ENCODE data around the gene DNALI1. TPM values are rescaled to one million over a fixed set of nuclear protein-coding genes. Genes with fewer than 3 reads are reported as not detected.

The DNALI1 gene
- total and polyA plus RNA-seq, 2 experiments from 2014 or later: 5.4 to 25.6 TPM

DNA sequence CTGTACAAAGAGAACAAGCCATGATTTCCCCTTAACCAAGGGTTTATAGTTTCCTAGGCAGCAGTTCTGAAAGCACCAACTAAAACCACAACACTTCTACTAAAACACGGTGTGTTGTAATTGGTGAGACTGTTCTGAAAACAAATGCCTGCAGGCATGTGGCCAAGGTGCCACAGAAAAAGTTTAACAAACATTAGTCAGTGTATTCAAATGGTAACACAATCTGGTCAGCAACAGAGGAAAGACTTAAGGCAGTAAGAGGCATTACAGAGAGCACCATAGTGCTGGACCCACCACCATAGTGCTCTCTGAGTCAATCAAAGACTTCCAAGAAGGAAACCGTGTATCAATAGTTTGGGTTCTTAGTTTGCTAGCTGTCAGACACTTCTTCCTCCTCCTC is 19.4 kb upstream of the DNALI1 start:
- Mint-ChIP-seq H3K27me3 (ENCODE audit: insufficient read depth, low read depth, poor library complexity) (peaks cover 3% of the 10 kb centered on the region), H3K9me3 (no peaks in the 10 kb centered on the region), H3K27ac (no peak overlapping the region), H3K4me3 (no peak overlapping the region), H3K36me3 (ENCODE audit: low read depth) (peaks cover 49% of the 10 kb centered on the region), H3K4me1 (no peaks in the 10 kb centered on the region)
- Histone ChIP-seq H3K27ac (ENCODE audit: low read depth) (no peak overlapping the region), H3K4me3 (no peak overlapping the region), H2AFZ (no peak overlapping the region), H3F3A (replicated peaks; ENCODE audit: low read depth) (no peaks in the 10 kb centered on the region), H3K36me3 (ENCODE audit: insufficient read depth) (peaks cover 4% of the 10 kb centered on the region), H3K79me2 (replicated peaks; ENCODE audit: insufficient read depth) (peaks cover under 1% of the 10 kb centered on the region; the same call in 1 of the 2 replicates), H3K9me2 (ENCODE audit: insufficient read depth) (no peaks in the 10 kb centered on the region), H3K27me3 (ENCODE audit: insufficient read depth) (no peaks in the 10 kb centered on the region), H4K20me1 (replicated peaks; ENCODE audit: insufficient read depth) (peaks cover 15% of the 10 kb centered on the region), H3K4me2 (no peak overlapping the region), H3K4me1 (ENCODE audit: insufficient read depth) (no peaks in the 10 kb centered on the region)
- no peak for DNase-seq (ENCODE audit: low spot score)
- TF ChIP-seq, protein P1, sequence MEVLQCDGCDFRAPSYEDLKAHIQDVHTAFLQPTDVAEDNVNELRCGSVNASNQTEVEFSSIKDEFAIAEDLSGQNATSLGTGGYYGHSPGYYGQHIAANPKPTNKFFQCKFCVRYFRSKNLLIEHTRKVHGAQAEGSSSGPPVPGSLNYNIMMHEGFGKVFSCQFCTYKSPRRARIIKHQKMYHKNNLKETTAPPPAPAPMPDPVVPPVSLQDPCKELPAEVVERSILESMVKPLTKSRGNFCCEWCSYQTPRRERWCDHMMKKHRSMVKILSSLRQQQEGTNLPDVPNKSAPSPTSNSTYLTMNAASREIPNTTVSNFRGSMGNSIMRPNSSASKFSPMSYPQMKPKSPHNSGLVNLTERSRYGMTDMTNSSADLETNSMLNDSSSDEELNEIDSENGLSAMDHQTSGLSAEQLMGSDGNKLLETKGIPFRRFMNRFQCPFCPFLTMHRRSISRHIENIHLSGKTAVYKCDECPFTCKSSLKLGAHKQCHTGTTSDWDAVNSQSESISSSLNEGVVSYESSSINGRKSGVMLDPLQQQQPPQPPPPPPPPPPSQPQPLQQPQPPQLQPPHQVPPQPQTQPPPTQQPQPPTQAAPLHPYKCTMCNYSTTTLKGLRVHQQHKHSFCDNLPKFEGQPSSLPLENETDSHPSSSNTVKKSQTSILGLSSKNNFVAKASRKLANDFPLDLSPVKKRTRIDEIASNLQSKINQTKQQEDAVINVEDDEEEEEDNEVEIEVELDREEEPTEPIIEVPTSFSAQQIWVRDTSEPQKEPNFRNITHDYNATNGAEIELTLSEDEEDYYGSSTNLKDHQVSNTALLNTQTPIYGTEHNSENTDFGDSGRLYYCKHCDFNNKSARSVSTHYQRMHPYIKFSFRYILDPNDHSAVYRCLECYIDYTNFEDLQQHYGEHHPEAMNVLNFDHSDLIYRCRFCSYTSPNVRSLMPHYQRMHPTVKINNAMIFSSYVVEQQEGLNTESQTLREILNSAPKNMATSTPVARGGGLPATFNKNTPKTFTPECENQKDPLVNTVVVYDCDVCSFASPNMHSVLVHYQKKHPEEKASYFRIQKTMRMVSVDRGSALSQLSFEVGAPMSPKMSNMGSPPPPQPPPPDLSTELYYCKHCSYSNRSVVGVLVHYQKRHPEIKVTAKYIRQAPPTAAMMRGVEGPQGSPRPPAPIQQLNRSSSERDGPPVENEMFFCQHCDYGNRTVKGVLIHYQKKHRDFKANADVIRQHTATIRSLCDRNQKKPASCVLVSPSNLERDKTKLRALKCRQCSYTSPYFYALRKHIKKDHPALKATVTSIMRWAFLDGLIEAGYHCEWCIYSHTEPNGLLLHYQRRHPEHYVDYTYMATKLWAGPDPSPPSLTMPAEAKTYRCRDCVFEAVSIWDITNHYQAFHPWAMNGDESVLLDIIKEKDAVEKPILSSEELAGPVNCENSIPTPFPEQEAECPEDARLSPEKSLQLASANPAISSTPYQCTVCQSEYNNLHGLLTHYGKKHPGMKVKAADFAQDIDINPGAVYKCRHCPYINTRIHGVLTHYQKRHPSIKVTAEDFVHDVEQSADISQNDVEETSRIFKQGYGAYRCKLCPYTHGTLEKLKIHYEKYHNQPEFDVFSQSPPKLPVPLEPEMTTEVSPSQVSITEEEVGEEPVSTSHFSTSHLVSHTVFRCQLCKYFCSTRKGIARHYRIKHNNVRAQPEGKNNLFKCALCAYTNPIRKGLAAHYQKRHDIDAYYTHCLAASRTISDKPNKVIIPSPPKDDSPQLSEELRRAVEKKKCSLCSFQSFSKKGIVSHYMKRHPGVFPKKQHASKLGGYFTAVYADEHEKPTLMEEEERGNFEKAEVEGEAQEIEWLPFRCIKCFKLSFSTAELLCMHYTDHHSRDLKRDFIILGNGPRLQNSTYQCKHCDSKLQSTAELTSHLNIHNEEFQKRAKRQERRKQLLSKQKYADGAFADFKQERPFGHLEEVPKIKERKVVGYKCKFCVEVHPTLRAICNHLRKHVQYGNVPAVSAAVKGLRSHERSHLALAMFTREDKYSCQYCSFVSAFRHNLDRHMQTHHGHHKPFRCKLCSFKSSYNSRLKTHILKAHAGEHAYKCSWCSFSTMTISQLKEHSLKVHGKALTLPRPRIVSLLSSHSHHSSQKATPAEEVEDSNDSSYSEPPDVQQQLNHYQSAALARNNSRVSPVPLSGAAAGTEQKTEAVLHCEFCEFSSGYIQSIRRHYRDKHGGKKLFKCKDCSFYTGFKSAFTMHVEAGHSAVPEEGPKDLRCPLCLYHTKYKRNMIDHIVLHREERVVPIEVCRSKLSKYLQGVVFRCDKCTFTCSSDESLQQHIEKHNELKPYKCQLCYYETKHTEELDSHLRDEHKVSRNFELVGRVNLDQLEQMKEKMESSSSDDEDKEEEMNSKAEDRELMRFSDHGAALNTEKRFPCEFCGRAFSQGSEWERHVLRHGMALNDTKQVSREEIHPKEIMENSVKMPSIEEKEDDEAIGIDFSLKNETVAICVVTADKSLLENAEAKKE (CRISPR knock-in tag; IDR thresholded peaks at IDR 0.05): no peak
- no peak for TF ChIP-seq POLR2AphosphoS5 (IDR thresholded peaks at IDR 0.05; ENCODE audit: low read depth)
- no peak for TF ChIP-seq STAT1 (IDR thresholded peaks at IDR 0.05; ENCODE audit: unreplicated experiment)
- no peak for TF ChIP-seq NANOG (IDR thresholded peaks at IDR 0.05; ENCODE audit: borderline replicate concordance)
- no peak for TF ChIP-seq EZH2 (IDR thresholded peaks at IDR 0.05; ENCODE audit: low read depth, unreplicated experiment)
- no peak for TF ChIP-seq EZH2phosphoT487 (IDR thresholded peaks at IDR 0.05; ENCODE audit: unreplicated experiment)
- no peak for TF ChIP-seq REST (IDR thresholded peaks at IDR 0.05; ENCODE audit: unreplicated experiment)
- TF ChIP-seq, protein P2, sequence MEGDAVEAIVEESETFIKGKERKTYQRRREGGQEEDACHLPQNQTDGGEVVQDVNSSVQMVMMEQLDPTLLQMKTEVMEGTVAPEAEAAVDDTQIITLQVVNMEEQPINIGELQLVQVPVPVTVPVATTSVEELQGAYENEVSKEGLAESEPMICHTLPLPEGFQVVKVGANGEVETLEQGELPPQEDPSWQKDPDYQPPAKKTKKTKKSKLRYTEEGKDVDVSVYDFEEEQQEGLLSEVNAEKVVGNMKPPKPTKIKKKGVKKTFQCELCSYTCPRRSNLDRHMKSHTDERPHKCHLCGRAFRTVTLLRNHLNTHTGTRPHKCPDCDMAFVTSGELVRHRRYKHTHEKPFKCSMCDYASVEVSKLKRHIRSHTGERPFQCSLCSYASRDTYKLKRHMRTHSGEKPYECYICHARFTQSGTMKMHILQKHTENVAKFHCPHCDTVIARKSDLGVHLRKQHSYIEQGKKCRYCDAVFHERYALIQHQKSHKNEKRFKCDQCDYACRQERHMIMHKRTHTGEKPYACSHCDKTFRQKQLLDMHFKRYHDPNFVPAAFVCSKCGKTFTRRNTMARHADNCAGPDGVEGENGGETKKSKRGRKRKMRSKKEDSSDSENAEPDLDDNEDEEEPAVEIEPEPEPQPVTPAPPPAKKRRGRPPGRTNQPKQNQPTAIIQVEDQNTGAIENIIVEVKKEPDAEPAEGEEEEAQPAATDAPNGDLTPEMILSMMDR (conservative IDR thresholded peaks at IDR 0.05; ENCODE audit: low read depth in 2 of 2): no peak
- TF ChIP-seq ZNF331 (CRISPR knock-in tag; IDR thresholded peaks at IDR 0.05; ENCODE audit: low read depth): no peak
- no peak for TF ChIP-seq JUNB (IDR thresholded peaks at IDR 0.05; ENCODE audit: unreplicated experiment)
- TF ChIP-seq CREB1 (CRISPR knock-in tag; IDR thresholded peaks at IDR 0.05; ENCODE audit: low read depth): no peak
- TF ChIP-seq, protein P3, sequence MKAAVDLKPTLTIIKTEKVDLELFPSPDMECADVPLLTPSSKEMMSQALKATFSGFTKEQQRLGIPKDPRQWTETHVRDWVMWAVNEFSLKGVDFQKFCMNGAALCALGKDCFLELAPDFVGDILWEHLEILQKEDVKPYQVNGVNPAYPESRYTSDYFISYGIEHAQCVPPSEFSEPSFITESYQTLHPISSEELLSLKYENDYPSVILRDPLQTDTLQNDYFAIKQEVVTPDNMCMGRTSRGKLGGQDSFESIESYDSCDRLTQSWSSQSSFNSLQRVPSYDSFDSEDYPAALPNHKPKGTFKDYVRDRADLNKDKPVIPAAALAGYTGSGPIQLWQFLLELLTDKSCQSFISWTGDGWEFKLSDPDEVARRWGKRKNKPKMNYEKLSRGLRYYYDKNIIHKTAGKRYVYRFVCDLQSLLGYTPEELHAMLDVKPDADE (IDR thresholded peaks at IDR 0.05): no peak
- no peak for TF ChIP-seq ZNF114 (CRISPR knock-in tag; IDR thresholded peaks at IDR 0.05)
- no peak for ATAC-seq

All from GM23338 (cell line).